Measurements from ENCODE around the gene STK40. TPM values are rescaled to one million over a fixed set of nuclear protein-coding genes. Genes with fewer than 3 reads are reported as not detected.
A peak's percentile ranks its signal among the peaks of the same experiment; 100 is the strongest.

The STK40 gene
- total and polyA plus RNA-seq, 5 donors, result 54.8 to 85.0 (median 72.2) TPM

DNA sequence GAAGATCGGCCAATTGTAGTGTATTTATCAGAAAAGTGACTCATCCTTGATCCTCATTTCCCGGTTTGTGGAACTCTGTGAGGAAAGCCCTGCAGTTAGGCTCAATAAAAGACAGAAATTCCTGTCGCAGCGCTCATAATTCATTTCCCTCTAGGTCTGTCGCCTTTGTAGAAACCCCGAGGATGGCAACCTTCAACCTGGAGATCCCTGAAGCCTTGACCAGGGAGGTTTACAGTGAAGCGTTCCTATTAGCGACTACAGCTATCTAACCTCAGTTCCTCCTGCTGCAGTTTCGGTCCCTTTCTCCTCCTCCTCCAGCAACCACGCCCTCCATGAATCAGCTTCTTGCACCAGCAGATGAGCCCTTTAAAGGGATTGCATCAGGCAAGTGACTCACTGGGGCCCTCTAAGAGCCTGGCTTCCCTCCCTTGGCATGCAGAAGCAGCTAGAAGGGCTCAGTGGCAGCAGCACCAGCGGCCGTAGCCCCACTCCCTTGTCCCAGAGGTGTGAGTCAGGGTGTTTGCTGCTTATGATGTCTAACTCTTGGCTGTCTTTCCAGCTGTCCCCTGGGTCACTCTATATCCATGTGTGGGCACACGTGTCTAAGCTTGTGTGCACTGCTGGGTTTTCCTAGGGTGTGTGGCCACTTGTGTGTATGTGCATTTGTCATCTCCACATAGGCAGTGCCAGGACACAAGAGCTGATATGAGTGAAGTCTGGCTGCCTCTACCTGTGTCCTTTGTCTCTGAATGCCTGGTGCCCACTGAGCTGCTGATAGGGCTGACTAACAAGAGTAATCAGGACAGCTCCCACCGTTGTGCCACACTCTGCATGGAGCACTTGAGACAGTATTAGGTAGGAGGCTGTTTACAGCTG is 779 bp upstream of the STK40 start:
- ATAC-seq (peak; percentile 89 to 90), DNase-seq (peak; percentile 95 to 96 (median 95))
- peak overlapping the region; percentile 93 for H3K27ac ChIP-seq (ENCODE audit: low read length)
- intact Hi-C loops (cut with DNase I), result loop anchor here in 1 of 4 donors (10.0 kb wide), 1 partner anchor 232 kb away; the partner anchor contains the start of gene MAP7D1
- H3K4me3 ChIP-seq (ENCODE audit: low read length), result peak overlapping the region; percentile 92
- no peaks in the 10 kb centered on the region for H3K27me3 ChIP-seq (ENCODE audit: control insufficient read depth, insufficient read depth)
- no peaks in the 10 kb centered on the region for H3K9me3 ChIP-seq (ENCODE audit: control insufficient read depth, low read length)
- under 1% methylated on average over 14 of the region's 14 CpGs for WGBS
- peaks cover 11% of the 10 kb centered on the region for H3K4me1 ChIP-seq (ENCODE audit: control insufficient read depth, insufficient read depth, low read length)

GRCh38 chr1:36384542-36385409 is 948 bp downstream of the STK40 start:
- ATAC-seq, result no peak
- WGBS, result under 1% methylated on average over 25 of the region's 25 CpGs

GRCh38 chr1:36383240-36383639 is 2.5 kb downstream of the STK40 start:
- Histone ChIP-seq H3K27me3 (ENCODE audit: control insufficient read depth, insufficient read depth) (no peaks in the 10 kb centered on the region), H3K4me1 (ENCODE audit: control insufficient read depth, insufficient read depth, low read length) (peaks cover 25% of the 10 kb centered on the region), H3K27ac (ENCODE audit: low read length) (peak overlapping the region; percentile 45), H3K9me3 (ENCODE audit: control insufficient read depth, low read length) (no peaks in the 10 kb centered on the region), H3K4me3 (ENCODE audit: low read length) (no peak overlapping the region)
- peak in 1 of 3 donors; percentile 64 for DNase-seq
- 77% methylated on average over 4 of the region's 4 CpGs for WGBS
- ATAC-seq, result no peak
- intact Hi-C loops (cut with DNase I), result loop anchor here in 1 of 4 donors (10.0 kb wide), 1 partner anchor 228 kb away; the partner anchor contains the start of gene MAP7D1

More at GRCh38 chr1:36384542-36385409, 948 bp downstream of the STK40 start:
- intact Hi-C loops (cut with DNase I), result loop anchor here in 1 of 4 donors (10.0 kb wide), 1 partner anchor 230 kb away; the partner anchor contains the start of gene MAP7D1
- Histone ChIP-seq H3K27ac (ENCODE audit: low read length) (peak overlapping the region; percentile 97), H3K27me3 (ENCODE audit: control insufficient read depth, insufficient read depth) (no peaks in the 10 kb centered on the region), H3K4me3 (ENCODE audit: low read length) (peak overlapping the region; percentile 92), H3K9me3 (ENCODE audit: control insufficient read depth, low read length) (no peaks in the 10 kb centered on the region), H3K4me1 (ENCODE audit: control insufficient read depth, insufficient read depth, low read length) (peaks cover 23% of the 10 kb centered on the region)
- DNase-seq, result peak; percentile 62 to 81 (median 77)

DNA sequence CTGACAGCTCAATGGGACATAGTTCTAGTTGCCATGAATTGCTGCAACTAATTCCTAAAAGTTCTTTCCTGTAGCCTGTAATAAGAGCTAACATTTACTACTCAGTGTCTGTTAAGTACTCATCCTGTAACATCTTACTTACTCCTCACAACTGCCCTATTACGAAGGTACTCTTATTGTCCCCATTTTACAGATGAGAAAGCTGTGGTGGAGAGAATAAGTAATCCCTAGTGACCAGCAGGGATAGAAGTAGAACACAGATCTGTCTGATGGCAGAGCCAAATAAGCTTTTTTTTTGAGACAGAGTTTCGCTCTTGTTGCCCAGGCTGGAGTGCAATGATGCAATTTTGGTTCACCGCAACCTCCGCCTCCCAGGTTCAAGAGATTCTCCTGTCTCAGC is 3.1 kb downstream of the STK40 start:
- Histone ChIP-seq H3K9me3 (ENCODE audit: control insufficient read depth, low read length) (no peaks in the 10 kb centered on the region), H3K27me3 (ENCODE audit: control insufficient read depth, insufficient read depth) (no peaks in the 10 kb centered on the region), H3K4me1 (ENCODE audit: control insufficient read depth, insufficient read depth, low read length) (peaks cover 24% of the 10 kb centered on the region), H3K27ac (ENCODE audit: low read length) (no peak overlapping the region), H3K4me3 (ENCODE audit: low read length) (no peak overlapping the region)
- no peak for ATAC-seq
- intact Hi-C loops (cut with DNase I), result loop anchor here in 1 of 4 donors (10.0 kb wide), 1 partner anchor 228 kb away; the partner anchor contains the start of gene MAP7D1
- DNase-seq, result peak in 1 of 3 donors; percentile 1
- WGBS, result 96% methylated on average over 4 of the region's 4 CpGs

DNA sequence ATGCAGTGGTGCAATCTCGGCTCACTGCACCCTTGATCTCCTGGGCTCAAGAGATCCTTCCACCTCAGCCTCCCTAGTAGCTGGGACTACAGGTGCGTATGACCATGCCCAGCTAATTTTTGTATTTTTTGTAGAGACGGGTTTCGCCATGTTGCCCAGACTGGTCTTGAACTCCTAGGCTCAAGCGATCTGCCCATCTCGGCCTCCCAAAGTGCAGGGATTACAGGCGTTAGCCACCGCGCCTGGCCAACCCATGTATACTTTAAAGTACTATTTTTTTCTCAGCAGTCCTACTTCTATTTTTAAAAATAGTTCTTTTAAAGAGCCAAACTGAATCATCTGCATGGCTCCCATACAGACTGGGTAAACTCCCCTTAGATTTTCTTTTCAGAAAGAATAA is 3.5 kb downstream of the STK40 start:
- Histone ChIP-seq H3K27me3 (ENCODE audit: control insufficient read depth, insufficient read depth) (no peaks in the 10 kb centered on the region), H3K4me1 (ENCODE audit: control insufficient read depth, insufficient read depth, low read length) (peaks cover 23% of the 10 kb centered on the region), H3K27ac (ENCODE audit: low read length) (no peak overlapping the region), H3K4me3 (ENCODE audit: low read length) (no peak overlapping the region), H3K9me3 (ENCODE audit: control insufficient read depth, low read length) (no peaks in the 10 kb centered on the region)
- DNase-seq (peak in 1 of 3 donors; percentile 19), ATAC-seq (no peak)
- intact Hi-C loops (cut with DNase I), result loop anchor here in 1 of 4 donors (10.0 kb wide), 1 partner anchor 227 kb away; the partner anchor contains the start of gene MAP7D1
- WGBS, result 90% methylated on average over 9 of the region's 9 CpGs

DNA sequence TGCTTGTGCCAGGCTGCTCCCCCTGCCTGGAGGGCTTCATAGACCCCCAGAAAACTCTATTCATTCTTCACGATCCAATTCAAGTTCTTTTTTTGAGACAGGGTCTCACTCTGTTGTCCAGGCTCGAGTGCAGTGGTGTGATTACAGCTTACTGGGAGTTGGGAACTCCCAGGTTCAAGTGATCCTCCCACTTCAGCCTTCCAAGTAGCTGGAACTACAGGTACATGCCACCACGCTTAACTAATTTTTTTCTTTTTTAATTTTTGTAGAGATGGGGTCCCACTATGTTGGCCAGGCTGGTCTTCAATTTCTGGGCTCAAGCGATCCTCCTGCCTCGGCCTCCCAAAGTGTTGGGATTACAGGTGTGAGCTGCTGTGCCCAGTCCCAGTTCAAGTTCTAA is 4.3 kb downstream of the STK40 start:
- intact Hi-C loops (cut with DNase I), result loop anchor here in 1 of 4 donors (10.0 kb wide), 1 partner anchor 227 kb away; the partner anchor contains the start of gene MAP7D1
- peak overlapping the region; percentile 1 for H3K27ac ChIP-seq (ENCODE audit: low read length)
- 90% methylated on average over 5 of the region's 5 CpGs for WGBS

GRCh38 chr1:36380782-36381181 is 4.9 kb downstream of the STK40 start:
- Histone ChIP-seq H3K27me3 (ENCODE audit: control insufficient read depth, insufficient read depth) (no peaks in the 10 kb centered on the region), H3K9me3 (ENCODE audit: control insufficient read depth, low read length) (no peaks in the 10 kb centered on the region), H3K4me1 (ENCODE audit: control insufficient read depth, insufficient read depth, low read length) (peaks cover 19% of the 10 kb centered on the region), H3K27ac (ENCODE audit: low read length) (peak overlapping the region; percentile 16), H3K4me3 (ENCODE audit: low read length) (no peak overlapping the region)
- DNase-seq (peak in 1 of 3 donors; percentile 14), ATAC-seq (no peak)
- intact Hi-C loops (cut with DNase I), result loop anchor here in 1 of 4 donors (10.0 kb wide), 1 partner anchor 226 kb away; the partner anchor contains the start of gene MAP7D1
- 75% methylated on average over 3 of the region's 3 CpGs for WGBS

More for the DNA sequence above, 4.3 kb downstream of the STK40 start:
- H3K9me3 ChIP-seq (ENCODE audit: control insufficient read depth, low read length), result no peaks in the 10 kb centered on the region
- DNase-seq (no peak), ATAC-seq (no peak)
- peaks cover 19% of the 10 kb centered on the region for H3K4me1 ChIP-seq (ENCODE audit: control insufficient read depth, insufficient read depth, low read length)
- H3K27me3 ChIP-seq (ENCODE audit: control insufficient read depth, insufficient read depth), result no peaks in the 10 kb centered on the region
- no peak overlapping the region for H3K4me3 ChIP-seq (ENCODE audit: low read length)

DNA sequence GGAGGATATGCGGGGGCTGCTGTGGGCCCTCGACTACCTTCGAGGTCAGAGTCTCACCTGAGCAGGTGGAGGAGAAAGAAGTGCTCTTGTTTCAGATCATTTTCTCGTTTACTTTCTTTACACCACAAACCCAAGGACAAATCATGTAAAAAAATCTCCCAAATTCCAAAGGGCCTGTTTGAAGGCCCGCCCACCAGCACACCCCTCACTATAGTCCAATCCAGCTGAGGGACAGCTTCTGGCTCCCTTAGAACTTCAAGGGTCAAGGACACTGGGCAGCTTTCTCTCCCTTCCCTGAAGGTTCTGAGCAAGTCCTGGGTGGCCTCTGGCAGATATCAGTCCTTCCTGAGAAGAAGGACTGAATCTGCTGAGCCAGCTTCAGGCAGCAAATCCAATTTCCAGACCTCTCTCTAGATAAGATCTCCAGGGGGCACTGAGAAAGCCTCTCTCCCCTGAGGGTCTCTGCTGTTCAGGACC is 5.5 kb downstream of the STK40 start:
- Histone ChIP-seq H3K27ac (ENCODE audit: low read length) (peak overlapping the region; percentile 16), H3K4me1 (ENCODE audit: control insufficient read depth, insufficient read depth, low read length) (peaks cover 19% of the 10 kb centered on the region), H3K9me3 (ENCODE audit: control insufficient read depth, low read length) (no peaks in the 10 kb centered on the region), H3K4me3 (ENCODE audit: low read length) (no peak overlapping the region), H3K27me3 (ENCODE audit: control insufficient read depth, insufficient read depth) (no peaks in the 10 kb centered on the region)
- DNase-seq (peak in 1 of 3 donors; percentile 12), ATAC-seq (no peak)
- WGBS, result 70% methylated on average over 5 of the region's 5 CpGs
- intact Hi-C loops (cut with DNase I), result loop anchor here in 1 of 4 donors (10.0 kb wide), 1 partner anchor 225 kb away; the partner anchor contains the start of gene MAP7D1

DNA sequence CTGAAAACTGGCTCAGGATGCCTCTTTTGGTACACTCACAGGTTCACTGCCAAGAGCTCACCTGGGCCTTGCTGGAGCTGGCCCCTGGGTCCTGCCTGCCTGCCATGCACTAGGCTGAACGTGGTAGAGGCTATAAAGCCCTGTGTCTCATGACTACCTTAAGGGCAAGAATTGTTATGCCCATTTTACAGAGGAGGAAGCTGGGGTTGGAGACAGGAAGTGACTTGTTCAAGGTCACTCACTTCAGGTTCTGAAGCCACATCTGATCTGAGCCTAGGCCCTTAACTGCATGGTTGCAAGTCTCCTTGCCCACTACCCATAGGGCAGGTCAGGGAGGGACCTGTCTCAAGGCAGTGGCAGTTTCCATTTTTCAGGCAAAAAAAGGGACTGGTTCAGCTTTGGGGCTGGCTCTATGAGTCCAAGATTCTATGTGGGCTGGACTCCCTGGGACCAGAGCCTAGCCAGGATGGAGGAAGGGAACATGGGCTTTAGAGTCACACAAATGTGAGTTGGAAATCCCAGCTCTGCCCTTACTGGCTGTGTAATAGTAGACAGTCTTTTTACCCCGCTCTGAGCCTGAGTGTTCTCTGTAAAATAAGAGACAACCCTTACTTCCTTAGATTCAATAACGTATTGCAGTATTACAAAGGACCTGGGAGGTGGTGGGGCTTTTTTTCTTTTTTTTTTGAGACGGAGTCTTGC is 7.8 kb downstream of the STK40 start:
- no peaks in the 10 kb centered on the region for H3K9me3 ChIP-seq (ENCODE audit: control insufficient read depth, low read length)
- intact Hi-C loops (cut with DNase I), result no loop called here
- no peak overlapping the region for H3K27ac ChIP-seq (ENCODE audit: low read length)
- DNase-seq (peak in 2 of 3 donors; percentile 1 to 3), ATAC-seq (no peak)
- H3K27me3 ChIP-seq (ENCODE audit: control insufficient read depth, insufficient read depth), result no peaks in the 10 kb centered on the region
- peaks cover 36% of the 10 kb centered on the region for H3K4me1 ChIP-seq (ENCODE audit: control insufficient read depth, insufficient read depth, low read length)
- 72% methylated on average over 4 of the region's 4 CpGs for WGBS
- H3K4me3 ChIP-seq (ENCODE audit: low read length), result no peak overlapping the region

GRCh38 chr1:36372617-36373016 is 13.1 kb downstream of the STK40 start:
- intact Hi-C loops (cut with DNase I), result no loop called here
- ATAC-seq, result no peak
- Histone ChIP-seq H3K27me3 (ENCODE audit: control insufficient read depth, insufficient read depth) (no peaks in the 10 kb centered on the region), H3K27ac (ENCODE audit: low read length) (peak overlapping the region; percentile 97), H3K9me3 (ENCODE audit: control insufficient read depth, low read length) (no peaks in the 10 kb centered on the region), H3K4me3 (ENCODE audit: low read length) (no peak overlapping the region), H3K4me1 (ENCODE audit: control insufficient read depth, insufficient read depth, low read length) (peaks cover 22% of the 10 kb centered on the region)
- DNase-seq, result peak in 1 of 3 donors; percentile 44
- 84% methylated on average over 3 of the region's 3 CpGs for WGBS
